ENCODE results near the gene TEX53. TPM values are rescaled to one million over a fixed set of nuclear protein-coding genes. Genes with fewer than 3 reads are reported as not detected.

Gene TEX53
- total RNA-seq, 3 donors from 2014 or later = not detected

- peaks cover 2% of the 10 kb centered on the region for H3K36me3 Mint-ChIP-seq (ENCODE audit: insufficient read depth)
- peaks cover 69% of the 10 kb centered on the region for H3K4me1 Mint-ChIP-seq (ENCODE audit: low read depth)
- H3K4me3 Mint-ChIP-seq = no peak overlapping the region
- peaks cover 9% of the 10 kb centered on the region for H3K9me3 Mint-ChIP-seq
- H3K27me3 Mint-ChIP-seq (ENCODE audit: low read depth) = no peaks in the 10 kb centered on the region
- no peak for DNase-seq
- no peak for ATAC-seq
These were observed 30.8 kb upstream of the TEX53 start for GRCh38 chr9:114688379-114688778.

DNA sequence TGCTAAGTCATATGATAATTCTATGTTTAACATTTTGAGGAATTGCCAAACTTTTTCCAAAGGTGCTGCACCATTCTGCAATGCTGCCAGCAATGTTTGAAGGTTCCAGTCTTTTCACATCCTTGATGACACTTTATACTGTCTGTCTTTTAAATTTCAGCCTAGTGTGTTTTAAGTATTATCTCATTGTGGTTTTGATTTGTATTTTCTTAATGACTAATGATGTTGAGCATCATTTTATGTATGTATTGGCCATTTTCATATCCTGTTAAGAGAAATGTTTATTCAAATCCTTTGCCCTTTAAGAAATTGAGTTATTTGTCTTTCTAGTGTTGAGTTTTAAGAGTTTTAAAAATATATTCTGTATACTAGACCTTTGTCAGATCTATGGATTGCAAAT, 29.4 kb upstream of the TEX53 start:
- Mint-ChIP-seq H3K4me3 (peak overlapping the region; percentile 17), H3K36me3 (ENCODE audit: insufficient read depth) (peaks cover 2% of the 10 kb centered on the region), H3K9me3 (peaks cover 9% of the 10 kb centered on the region), H3K27me3 (ENCODE audit: low read depth) (no peaks in the 10 kb centered on the region), H3K4me1 (ENCODE audit: low read depth) (peaks cover 57% of the 10 kb centered on the region)
- DNase-seq = no peak
- ATAC-seq = no peak

GRCh38 chr9:114685951-114686350, 28.3 kb upstream of the TEX53 start:
- peaks cover 9% of the 10 kb centered on the region for H3K9me3 Mint-ChIP-seq
- peaks cover 2% of the 10 kb centered on the region for H3K36me3 Mint-ChIP-seq (ENCODE audit: insufficient read depth)

DNA sequence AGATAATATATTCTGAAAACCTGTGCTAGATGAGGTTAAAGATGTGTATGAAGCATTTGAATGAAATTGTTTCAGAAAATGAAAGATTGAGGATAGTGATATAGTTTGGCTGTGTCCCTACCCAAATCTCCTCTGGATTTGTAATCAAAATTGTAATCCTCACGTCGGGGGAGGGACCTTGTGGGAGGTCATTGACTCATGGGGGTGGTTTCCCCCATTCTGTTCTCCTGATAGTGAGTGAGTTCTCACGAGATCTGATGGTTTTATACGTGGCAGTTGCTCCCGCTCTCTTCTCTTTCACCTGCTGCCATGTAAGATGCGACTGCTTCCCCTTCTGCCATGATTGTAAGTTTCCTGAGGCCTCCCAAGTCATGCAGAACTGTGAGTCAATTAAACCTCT, 26.4 kb upstream of the TEX53 start:
- Mint-ChIP-seq H3K4me1 (ENCODE audit: low read depth) (peaks cover 40% of the 10 kb centered on the region), H3K4me3 (peak overlapping the region; percentile 50), H3K27me3 (ENCODE audit: low read depth) (no peaks in the 10 kb centered on the region), H3K36me3 (ENCODE audit: insufficient read depth) (no peaks in the 10 kb centered on the region), H3K9me3 (peaks cover 9% of the 10 kb centered on the region)
- DNase-seq (no peak), ATAC-seq (peak in 1 of 2 donors; percentile 8)

More at GRCh38 chr9:114685951-114686350, 28.3 kb upstream of the TEX53 start:
- Mint-ChIP-seq H3K4me1 (ENCODE audit: low read depth) (peaks cover 54% of the 10 kb centered on the region), H3K4me3 (peak overlapping the region; percentile 50), H3K27me3 (ENCODE audit: low read depth) (no peaks in the 10 kb centered on the region)
- DNase-seq = no peak
- ATAC-seq = no peak

DNA sequence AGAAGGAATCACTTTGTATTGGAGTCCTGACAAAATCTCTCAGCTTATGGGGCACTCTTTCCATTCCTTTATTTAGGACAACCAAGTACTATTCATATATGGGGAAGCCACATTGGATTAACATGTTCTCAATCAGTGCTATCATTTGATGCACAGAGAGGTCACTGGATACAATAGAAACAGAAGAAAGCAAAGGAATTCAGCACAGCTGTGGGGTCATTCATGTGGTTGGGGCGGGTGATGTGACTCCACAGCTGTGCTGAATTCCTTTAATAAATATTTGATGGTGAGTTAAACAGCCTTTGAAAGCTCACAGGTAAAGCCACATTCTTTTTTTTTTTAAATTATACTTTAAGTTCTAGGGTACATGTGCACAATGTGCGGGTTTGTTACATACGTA, 25.2 kb upstream of the TEX53 start:
- H3K36me3 Mint-ChIP-seq (ENCODE audit: insufficient read depth) = no peaks in the 10 kb centered on the region
- peaks cover 36% of the 10 kb centered on the region for H3K4me1 Mint-ChIP-seq (ENCODE audit: low read depth)
- no peak overlapping the region for H3K4me3 Mint-ChIP-seq
- no peak for DNase-seq
- H3K9me3 Mint-ChIP-seq = peaks cover 9% of the 10 kb centered on the region
- H3K27me3 Mint-ChIP-seq (ENCODE audit: low read depth) = peaks cover 4% of the 10 kb centered on the region
- ATAC-seq = no peak

DNA sequence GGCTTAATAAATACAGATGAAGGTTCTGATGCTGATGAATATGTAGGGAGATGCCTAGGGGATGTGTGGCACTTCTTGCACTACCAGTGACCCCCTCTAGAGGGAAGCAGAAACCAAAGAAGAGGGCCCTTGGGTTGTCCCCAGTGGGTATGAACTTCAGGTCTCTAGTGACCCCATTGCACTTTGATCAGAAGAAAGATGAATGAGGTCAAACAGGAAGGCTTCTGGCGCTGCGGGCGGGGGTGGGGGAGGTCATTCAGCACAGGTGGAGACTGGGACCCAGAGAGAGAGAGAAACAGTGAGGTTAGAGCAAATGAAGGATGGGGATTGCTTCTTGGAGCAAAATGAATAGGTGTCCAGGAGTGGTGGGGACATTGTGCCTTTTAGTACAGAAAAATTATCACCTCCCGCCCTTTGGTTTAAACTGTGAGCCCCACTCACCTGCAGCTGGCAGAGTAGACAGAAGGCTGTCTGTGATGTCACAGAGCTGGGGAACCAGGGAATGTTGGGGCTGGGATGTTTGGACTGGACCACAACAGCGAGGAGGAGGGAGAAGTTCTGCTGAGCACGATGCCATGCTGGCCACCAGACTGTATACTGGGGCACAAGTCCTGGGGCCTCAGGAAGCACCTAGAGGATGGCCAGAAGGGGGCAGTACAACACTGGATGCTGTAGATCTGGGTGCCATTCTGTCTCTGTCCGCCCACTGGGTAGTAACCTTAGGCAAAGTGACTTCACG, 24.2 kb upstream of the TEX53 start, which contains the start of gene TEX48:
TSS of gene TEX48 (minus strand) at position 599 of the 739 bp plus-strand sequence. CDS start 10,469 bp downstream, outside the sequence.
- DNase-seq (peak; percentile 75), ATAC-seq (peak; percentile 91 to 93)
- Mint-ChIP-seq H3K4me3 (peak within 1 kb of the TSS; percentile 55), H3K36me3 (ENCODE audit: insufficient read depth) (no peaks in the 10 kb centered on the region), H3K27me3 (ENCODE audit: low read depth) (peaks cover 7% of the 10 kb centered on the region), H3K9me3 (peaks cover 9% of the 10 kb centered on the region), H3K4me1 (ENCODE audit: low read depth) (peaks cover 27% of the 10 kb centered on the region)

- Mint-ChIP-seq H3K27me3 (ENCODE audit: low read depth) (peaks cover 14% of the 10 kb centered on the region), H3K36me3 (ENCODE audit: insufficient read depth) (no peaks in the 10 kb centered on the region), H3K4me3 (no peak overlapping the region), H3K9me3 (peaks cover 5% of the 10 kb centered on the region), H3K4me1 (ENCODE audit: low read depth) (peaks cover 17% of the 10 kb centered on the region)
- ATAC-seq (no peak), DNase-seq (no peak)
These were observed 22.8 kb upstream of the TEX53 start for GRCh38 chr9:114680259-114681001.

GRCh38 chr9:114678795-114679194, 21.2 kb upstream of the TEX53 start:
- no peak for DNase-seq
- Mint-ChIP-seq H3K36me3 (ENCODE audit: insufficient read depth) (no peaks in the 10 kb centered on the region), H3K27me3 (ENCODE audit: low read depth) (peaks cover 17% of the 10 kb centered on the region), H3K4me1 (ENCODE audit: low read depth) (peaks cover 8% of the 10 kb centered on the region), H3K4me3 (no peak overlapping the region), H3K9me3 (no peaks in the 10 kb centered on the region)
- no peak for ATAC-seq

DNA sequence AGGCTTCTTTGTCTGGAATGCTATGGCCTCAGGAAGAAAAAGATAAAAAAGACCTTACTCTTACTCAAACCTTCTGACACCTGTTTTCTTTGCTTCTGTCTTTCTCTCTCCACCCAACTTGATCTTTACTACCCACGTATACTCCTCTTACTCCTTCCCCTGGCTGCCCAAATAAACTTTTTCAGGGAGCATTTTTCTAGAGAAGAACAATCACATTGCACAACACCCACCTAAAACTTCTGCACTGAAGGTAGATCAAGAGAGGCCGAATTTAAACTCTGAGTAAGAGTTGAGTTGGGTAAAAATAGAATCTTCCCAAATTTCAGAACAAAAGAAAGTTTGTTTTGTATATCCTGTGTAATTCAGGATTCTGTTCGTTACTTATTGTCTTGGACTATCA, 20.5 kb upstream of the TEX53 start:
- peaks cover 8% of the 10 kb centered on the region for H3K4me1 Mint-ChIP-seq (ENCODE audit: low read depth)
- H3K27me3 Mint-ChIP-seq (ENCODE audit: low read depth) = peaks cover 17% of the 10 kb centered on the region
- H3K36me3 Mint-ChIP-seq (ENCODE audit: insufficient read depth) = no peaks in the 10 kb centered on the region
- no peaks in the 10 kb centered on the region for H3K9me3 Mint-ChIP-seq
- DNase-seq (no peak), ATAC-seq (no peak)
- H3K4me3 Mint-ChIP-seq = no peak overlapping the region

GRCh38 chr9:114677418-114677817, 19.8 kb upstream of the TEX53 start:
- H3K4me1 Mint-ChIP-seq (ENCODE audit: low read depth) = peaks cover 8% of the 10 kb centered on the region
- ATAC-seq (no peak), DNase-seq (no peak)
- H3K4me3 Mint-ChIP-seq = no peak overlapping the region
- H3K27me3 Mint-ChIP-seq (ENCODE audit: low read depth) = peaks cover 20% of the 10 kb centered on the region
- no peaks in the 10 kb centered on the region for H3K36me3 Mint-ChIP-seq (ENCODE audit: insufficient read depth)
- H3K9me3 Mint-ChIP-seq = no peaks in the 10 kb centered on the region

- H3K27me3 Mint-ChIP-seq (ENCODE audit: low read depth) = peaks cover 20% of the 10 kb centered on the region
- DNase-seq (no peak), ATAC-seq (no peak)
- no peak overlapping the region for H3K4me3 Mint-ChIP-seq
- peaks cover 6% of the 10 kb centered on the region for H3K4me1 Mint-ChIP-seq (ENCODE audit: low read depth)
- H3K9me3 Mint-ChIP-seq = no peaks in the 10 kb centered on the region
- no peaks in the 10 kb centered on the region for H3K36me3 Mint-ChIP-seq (ENCODE audit: insufficient read depth)
These were observed 19.3 kb upstream of the TEX53 start for GRCh38 chr9:114676901-114677300.

GRCh38 chr9:114674798-114675540, 17.4 kb upstream of the TEX53 start:
- H3K27me3 Mint-ChIP-seq (ENCODE audit: low read depth) = peaks cover 20% of the 10 kb centered on the region
- ATAC-seq = no peak

DNA sequence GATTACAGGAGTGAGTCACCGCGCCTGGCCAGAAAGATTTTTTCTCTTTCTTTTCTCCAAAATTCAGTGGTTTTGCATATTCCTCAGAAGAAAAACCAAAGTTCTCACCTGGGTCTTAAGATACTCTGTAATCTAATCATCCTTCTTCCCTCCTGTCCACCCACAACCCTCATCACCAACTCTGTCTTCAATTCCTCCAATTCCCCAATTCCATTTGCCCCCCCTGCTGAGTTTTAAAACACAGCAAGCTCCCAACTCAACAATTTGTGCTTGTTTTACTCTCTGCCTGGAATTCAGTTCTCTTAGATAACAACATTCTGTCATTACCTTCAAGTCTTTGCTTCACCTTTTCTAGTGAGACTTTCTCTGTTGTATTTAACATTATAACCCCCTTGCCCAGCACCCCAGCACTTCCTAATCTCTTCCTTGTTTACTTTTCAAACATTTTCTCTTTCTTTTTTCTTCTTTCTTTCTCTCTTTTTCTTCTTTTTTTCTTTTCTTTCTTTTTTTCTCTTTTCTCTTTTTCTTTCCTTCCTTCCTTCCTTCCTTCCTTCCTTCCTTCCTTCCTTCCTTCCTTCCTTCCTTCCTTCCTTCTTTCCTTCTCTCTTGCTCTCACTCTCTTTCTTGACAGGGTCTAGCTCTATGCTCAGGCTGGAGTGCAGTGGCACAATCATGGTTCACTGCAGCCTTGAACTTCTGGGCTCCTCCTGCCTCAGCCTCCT, 16.6 kb upstream of the TEX53 start:
- no peaks in the 10 kb centered on the region for H3K9me3 Mint-ChIP-seq
- ATAC-seq = no peak
- no peaks in the 10 kb centered on the region for H3K4me1 Mint-ChIP-seq (ENCODE audit: low read depth)
- DNase-seq = no peak
- no peak overlapping the region for H3K4me3 Mint-ChIP-seq
- no peaks in the 10 kb centered on the region for H3K36me3 Mint-ChIP-seq (ENCODE audit: insufficient read depth)
- peaks cover 20% of the 10 kb centered on the region for H3K27me3 Mint-ChIP-seq (ENCODE audit: low read depth)

More at GRCh38 chr9:114674798-114675540, 17.4 kb upstream of the TEX53 start:
- H3K9me3 Mint-ChIP-seq = no peaks in the 10 kb centered on the region
- H3K4me3 Mint-ChIP-seq = no peak overlapping the region
- no peak for DNase-seq
- no peaks in the 10 kb centered on the region for H3K36me3 Mint-ChIP-seq (ENCODE audit: insufficient read depth)
- H3K4me1 Mint-ChIP-seq (ENCODE audit: low read depth) = no peaks in the 10 kb centered on the region

DNA sequence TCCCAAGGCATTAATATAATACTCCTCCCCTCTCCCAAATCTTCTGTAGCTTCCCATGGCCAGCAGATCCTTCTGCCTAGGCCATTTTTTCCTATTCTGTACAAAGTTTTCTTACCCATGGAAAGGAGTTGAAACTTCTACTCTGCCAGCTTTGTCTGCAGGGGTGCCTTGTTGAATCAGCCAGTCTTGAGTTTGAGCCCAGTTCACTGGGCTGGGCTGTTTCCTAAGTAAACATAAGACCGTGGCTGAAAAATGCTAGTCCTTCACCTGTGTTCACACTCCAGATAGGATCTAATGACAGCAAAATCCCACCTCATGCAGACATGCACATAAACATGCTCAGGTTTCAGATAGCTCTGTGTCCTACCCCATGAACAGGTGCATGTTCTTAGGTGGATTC, 14.0 kb upstream of the TEX53 start:
- no peak for DNase-seq
- Mint-ChIP-seq H3K9me3 (no peaks in the 10 kb centered on the region), H3K4me1 (ENCODE audit: low read depth) (peaks cover 4% of the 10 kb centered on the region), H3K4me3 (no peak overlapping the region), H3K36me3 (ENCODE audit: insufficient read depth) (no peaks in the 10 kb centered on the region), H3K27me3 (ENCODE audit: low read depth) (peaks cover 13% of the 10 kb centered on the region)
- ATAC-seq = no peak
